Ectodermal cell (in vitro differentiated cells): Measurements from ENCODE around the gene MKNK2.

Experiments used
- H3K27ac ChIP-seq: 2 replicates; pipeline ENCODE4 v1.7.0; 2013; ENCODE audit warnings: mild to moderate bottlenecking, low read depth, low read length; ENCODE audit not compliant: insufficient read depth, poor library complexity, severe bottlenecking
- H3K27me3 ChIP-seq: 2 replicates; pipeline ENCODE4 v1.7.0; 2013; ENCODE audit warnings: mild to moderate bottlenecking, low read length; ENCODE audit not compliant: insufficient read depth, control insufficient read depth, poor library complexity, severe bottlenecking
- H3K36me3 ChIP-seq: one replicate; pipeline ENCODE4 v1.7.0; 2013; ENCODE audit warnings: low read length; ENCODE audit not compliant: control insufficient read depth, insufficient read depth
- H3K4me1 ChIP-seq: one replicate; pipeline ENCODE4 v1.7.0; 2013; ENCODE audit warnings: low read length; ENCODE audit not compliant: control insufficient read depth, insufficient read depth
- H3K4me3 ChIP-seq: 2 replicates; pipeline ENCODE4 v1.7.0; 2013; ENCODE audit warnings: low read depth, low read length, control low read depth; ENCODE audit not compliant: insufficient read depth
- H3K9me3 ChIP-seq: 2 replicates; pipeline ENCODE4 v1.7.0; 2013; ENCODE audit warnings: mild to moderate bottlenecking, low read length, moderate library complexity; ENCODE audit not compliant: control insufficient read depth
- WGBS, 2 experiments: methylation state at CpG; one replicate each; pipeline ENCODE4 v1.1.7; 2013; ENCODE audit warnings: missing lambda C conversion rate in 2 of 2; 5-methylcytosine and 5-hydroxymethylcytosine counted together

MKNK2 gene

GRCh38 chr19:2079076-2079864 lies 28.2 kb upstream of the MKNK2 start:
- H3K27me3 ChIP-seq, result no peaks in the 10 kb centered on the region
- 95 to 96% methylated on average over 32 of the region's 32 CpGs for WGBS, 2 experiments
- H3K27ac ChIP-seq, result no peak overlapping the region
- no peak overlapping the region for H3K4me3 ChIP-seq
- no peaks in the 10 kb centered on the region for H3K4me1 ChIP-seq
- no peaks in the 10 kb centered on the region for H3K9me3 ChIP-seq
- peaks cover 19% of the 10 kb centered on the region for H3K36me3 ChIP-seq

- H3K9me3 ChIP-seq, result no peaks in the 10 kb centered on the region
- H3K27ac ChIP-seq, result no peak overlapping the region
- peaks cover 21% of the 10 kb centered on the region for H3K36me3 ChIP-seq
- H3K4me3 ChIP-seq, result no peak overlapping the region
- H3K4me1 ChIP-seq, result no peaks in the 10 kb centered on the region
- H3K27me3 ChIP-seq, result no peaks in the 10 kb centered on the region
- 96 to 97% methylated on average over 44 of the region's 44 CpGs for whole genome bisulfite sequencing, 2 experiments
Observed at GRCh38 chr19:2077833-2078619, 27.0 kb upstream of the MKNK2 start.

- H3K27ac ChIP-seq, result no peak overlapping the region
- H3K36me3 ChIP-seq, result peaks cover 21% of the 10 kb centered on the region
- no peak overlapping the region for H3K4me3 ChIP-seq
- no peaks in the 10 kb centered on the region for H3K9me3 ChIP-seq
- H3K4me1 ChIP-seq, result no peaks in the 10 kb centered on the region
- 95 to 96% methylated on average over 7 of the region's 7 CpGs for WGBS, 2 experiments
- H3K27me3 ChIP-seq, result no peaks in the 10 kb centered on the region
Observed at GRCh38 chr19:2077398-2077797, 26.4 kb upstream of the MKNK2 start.

GRCh38 chr19:2076526-2076944 lies 25.5 kb upstream of the MKNK2 start:
- H3K4me1 ChIP-seq, result no peaks in the 10 kb centered on the region

GRCh38 chr19:2072757-2073551 lies 21.9 kb upstream of the MKNK2 start:
- Histone ChIP-seq H3K4me1 (no peaks in the 10 kb centered on the region), H3K4me3 (no peak overlapping the region), H3K27me3 (no peaks in the 10 kb centered on the region), H3K27ac (no peak overlapping the region), H3K36me3 (peaks cover 18% of the 10 kb centered on the region), H3K9me3 (no peaks in the 10 kb centered on the region)
- 95 to 97% methylated on average over 32 of the region's 32 CpGs for WGBS, 2 experiments

More at GRCh38 chr19:2076526-2076944, 25.5 kb upstream of the MKNK2 start:
- Histone ChIP-seq H3K36me3 (peaks cover 21% of the 10 kb centered on the region), H3K27ac (no peak overlapping the region), H3K9me3 (no peaks in the 10 kb centered on the region), H3K4me3 (no peak overlapping the region), H3K27me3 (no peaks in the 10 kb centered on the region)
- 95 to 96% methylated on average over 32 of the region's 32 CpGs for WGBS, 2 experiments

- Histone ChIP-seq H3K27me3 (no peaks in the 10 kb centered on the region), H3K9me3 (no peaks in the 10 kb centered on the region), H3K4me3 (no peak overlapping the region), H3K4me1 (no peaks in the 10 kb centered on the region), H3K27ac (no peak overlapping the region), H3K36me3 (peaks cover 5% of the 10 kb centered on the region)
- 94% methylated on average over 19 of the region's 19 CpGs for WGBS, 2 experiments
Observed at GRCh38 chr19:2070986-2071673, 20.1 kb upstream of the MKNK2 start.

- Histone ChIP-seq H3K4me1 (no peaks in the 10 kb centered on the region), H3K4me3 (no peak overlapping the region), H3K27me3 (no peaks in the 10 kb centered on the region), H3K36me3 (peaks cover 5% of the 10 kb centered on the region), H3K27ac (no peak overlapping the region), H3K9me3 (no peaks in the 10 kb centered on the region)
- 92 to 94% methylated on average over 10 of the region's 10 CpGs for WGBS, 2 experiments
Observed at GRCh38 chr19:2070436-2070827, 19.4 kb upstream of the MKNK2 start.

GRCh38 chr19:2064788-2065524 lies 13.9 kb upstream of the MKNK2 start:
- no peaks in the 10 kb centered on the region for H3K36me3 ChIP-seq
- no peaks in the 10 kb centered on the region for H3K27me3 ChIP-seq
- no peak overlapping the region for H3K4me3 ChIP-seq
- peaks cover 15% of the 10 kb centered on the region for H3K4me1 ChIP-seq
- 92 to 93% methylated on average over 38 of the region's 38 CpGs for WGBS, 2 experiments
- no peak overlapping the region for H3K27ac ChIP-seq
- H3K9me3 ChIP-seq, result no peaks in the 10 kb centered on the region

- Histone ChIP-seq H3K4me1 (peaks cover 20% of the 10 kb centered on the region), H3K36me3 (no peaks in the 10 kb centered on the region), H3K9me3 (no peaks in the 10 kb centered on the region), H3K27ac (no peak overlapping the region), H3K27me3 (no peaks in the 10 kb centered on the region), H3K4me3 (no peak overlapping the region)
- WGBS, 2 experiments, result 88 to 92% methylated on average over 13 of the region's 13 CpGs
Observed at GRCh38 chr19:2064395-2064787, 13.3 kb upstream of the MKNK2 start.
